ENCODE data around the gene RBFOX2. TPM values are rescaled to one million over a fixed set of nuclear protein-coding genes. Genes with fewer than 3 reads are reported as not detected.

Gene RBFOX2
- total and polyA plus RNA-seq, 2 of the 13 experiments (the other 11 are each of a cell fraction or from before 2014, with no cell fraction given), result 37.3 to 40.4 TPM

DNA sequence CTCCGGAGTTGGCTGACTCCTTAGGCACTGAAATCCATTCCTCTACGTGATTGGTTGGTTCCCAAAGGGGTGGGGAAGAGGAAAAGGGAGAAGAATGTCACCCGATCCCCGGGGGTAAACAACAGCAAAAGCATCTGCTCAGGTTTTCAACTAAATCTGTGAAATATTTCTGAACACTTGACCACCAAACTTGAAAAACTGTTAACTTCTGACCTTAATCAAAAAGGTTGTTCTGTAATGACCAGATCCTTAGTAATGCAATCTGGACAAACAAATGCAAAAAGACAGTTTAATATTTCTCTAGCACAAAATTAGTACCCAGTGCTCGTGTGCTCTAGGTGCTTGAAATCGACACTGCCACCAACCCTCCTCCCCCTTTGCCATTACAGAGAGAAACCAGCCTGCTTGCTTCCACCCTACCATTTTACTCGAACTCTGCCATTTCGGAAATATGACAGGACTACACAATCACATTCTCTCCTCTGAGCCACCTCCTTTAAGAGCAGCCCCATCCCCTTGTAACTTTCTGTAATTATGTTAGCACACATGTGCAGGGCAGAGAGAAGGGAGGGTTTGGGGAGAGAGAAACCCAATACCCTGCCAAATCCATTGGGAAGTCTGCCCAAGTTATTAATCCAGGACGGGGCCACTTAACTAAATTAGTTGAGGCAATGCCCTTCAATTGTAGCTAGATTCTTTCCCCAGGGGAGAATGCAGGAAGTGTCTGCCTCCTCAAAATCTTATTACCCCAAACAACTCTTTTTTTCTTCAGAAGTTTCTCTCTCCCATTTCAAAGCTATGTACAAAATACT is 113.8 kb downstream of the RBFOX2 start (continued):
- TF ChIP-seq TBX2 (CRISPR knock-in tag; IDR thresholded peaks at IDR 0.05; ENCODE audit: borderline replicate concordance) (peak; percentile 48; the same call in 1 of the 2 replicates), FOXA3 (CRISPR knock-in tag; IDR thresholded peaks at IDR 0.05) (peak; percentile 70), NR2F2 (IDR thresholded peaks at IDR 0.05; ENCODE audit: borderline replicate concordance, low read depth) (no peak), SP4 (CRISPR knock-in tag; IDR thresholded peaks at IDR 0.05) (no peak), SALL1 (CRISPR knock-in tag; IDR thresholded peaks at IDR 0.05) (no peak; the same call in 1 of the 2 replicates), AGO2 (optimal IDR thresholded peaks at IDR 0.05; ENCODE audit: low read depth, low read length) (no peak), PCBP1 (IDR thresholded peaks at IDR 0.05; ENCODE audit: borderline replicate concordance, low read depth, low read length) (no peak), NONO (IDR thresholded peaks at IDR 0.05) (no peak), NONO (CRISPR knock-in tag; conservative IDR thresholded peaks at IDR 0.05) (no peak), PRMT3 (CRISPR knock-in tag; IDR thresholded peaks at IDR 0.05; ENCODE audit: borderline replicate concordance, low read depth) (no peak), FUBP1 (CRISPR knock-in tag; IDR thresholded peaks at IDR 0.05; ENCODE audit: borderline replicate concordance) (no peak), ZBTB3 (CRISPR knock-in tag; IDR thresholded peaks at IDR 0.05; ENCODE audit: borderline replicate concordance, low read depth) (no peak), RARG (CRISPR knock-in tag; IDR thresholded peaks at IDR 0.05; ENCODE audit: low read depth) (no peak), ARNT2 (CRISPR knock-in tag; IDR thresholded peaks at IDR 0.05; ENCODE audit: low read depth) (peak; percentile 50; the same call in 1 of the 2 replicates), TCF7L2 (IDR thresholded peaks at IDR 0.05; ENCODE audit: low read depth, low read length) (no peak), TEAD2 (CRISPR knock-in tag; IDR thresholded peaks at IDR 0.05) (no peak), ZNF264 (CRISPR knock-in tag; IDR thresholded peaks at IDR 0.05) (no peak), RFX1 (IDR thresholded peaks at IDR 0.05) (no peak), CREB1 (IDR thresholded peaks at IDR 0.05) (no peak), CREB1 (CRISPR knock-in tag; IDR thresholded peaks at IDR 0.05) (0 out of 2 replicates have a peak, but pooled peaks have one; percentile 33), POLR2AphosphoS5 (IDR thresholded peaks at IDR 0.05; ENCODE audit: low read depth, low read length) (peak; percentile 41; the same call in 1 of the 2 replicates), ZFY (CRISPR knock-in tag; IDR thresholded peaks at IDR 0.05) (no peak), ZNF557 (CRISPR knock-in tag; IDR thresholded peaks at IDR 0.05) (no peak), ZNF629 (CRISPR knock-in tag; conservative IDR thresholded peaks at IDR 0.05) (no peak), CREM (IDR thresholded peaks at IDR 0.05) (peak; percentile 22; the same call in 1 of the 2 replicates), CREM (CRISPR knock-in tag; IDR thresholded peaks at IDR 0.05) (no peak), MLX (CRISPR knock-in tag; IDR thresholded peaks at IDR 0.05) (no peak)
- TF ChIP-seq, protein P1, sequence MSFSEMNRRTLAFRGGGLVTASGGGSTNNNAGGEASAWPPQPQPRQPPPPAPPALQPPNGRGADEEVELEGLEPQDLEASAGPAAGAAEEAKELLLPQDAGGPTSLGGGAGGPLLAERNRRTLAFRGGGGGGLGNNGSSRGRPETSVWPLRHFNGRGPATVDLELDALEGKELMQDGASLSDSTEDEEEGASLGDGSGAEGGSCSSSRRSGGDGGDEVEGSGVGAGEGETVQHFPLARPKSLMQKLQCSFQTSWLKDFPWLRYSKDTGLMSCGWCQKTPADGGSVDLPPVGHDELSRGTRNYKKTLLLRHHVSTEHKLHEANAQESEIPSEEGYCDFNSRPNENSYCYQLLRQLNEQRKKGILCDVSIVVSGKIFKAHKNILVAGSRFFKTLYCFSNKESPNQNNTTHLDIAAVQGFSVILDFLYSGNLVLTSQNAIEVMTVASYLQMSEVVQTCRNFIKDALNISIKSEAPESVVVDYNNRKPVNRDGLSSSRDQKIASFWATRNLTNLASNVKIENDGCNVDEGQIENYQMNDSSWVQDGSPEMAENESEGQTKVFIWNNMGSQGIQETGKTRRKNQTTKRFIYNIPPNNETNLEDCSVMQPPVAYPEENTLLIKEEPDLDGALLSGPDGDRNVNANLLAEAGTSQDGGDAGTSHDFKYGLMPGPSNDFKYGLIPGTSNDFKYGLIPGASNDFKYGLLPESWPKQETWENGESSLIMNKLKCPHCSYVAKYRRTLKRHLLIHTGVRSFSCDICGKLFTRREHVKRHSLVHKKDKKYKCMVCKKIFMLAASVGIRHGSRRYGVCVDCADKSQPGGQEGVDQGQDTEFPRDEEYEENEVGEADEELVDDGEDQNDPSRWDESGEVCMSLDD (CRISPR knock-in tag; IDR thresholded peaks at IDR 0.05; ENCODE audit: borderline replicate concordance), result no peak
